K562 (cell line): ENCODE results near the gene QRFP. TPM values are rescaled to one million over a fixed set of nuclear protein-coding genes. Genes with fewer than 3 reads are reported as not detected.
A peak's percentile ranks its signal among the peaks of the same experiment; 100 is the strongest.

Source experiments
- ATAC-seq: fragments of 200-7000 bp; cut with Tn5 transposase; 3 replicates; pipeline ENCODE4 v1.9.1; 2020; ENCODE audit warnings: moderate library complexity
- BruUV-seq: library from RNA; stranded (reverse); fragments of 400-500 nt; replicated peaks from 2 replicates; lab custom pipeline; 2021; lab: Mats Ljungman, UMichigan
- CTCF ChIA-PET: fragments of 300-600 bp; formaldehyde crosslinking; extraction: SDS; loops from one replicate; lab custom pipeline; 2021; ENCODE audit warnings: low intra/inter-chr PET ratio; lab: Yijun Ruan, JAX
- POLR2A ChIA-PET: fragments of 300-600, 350-650 bp; sonication (Branson Sonifier 250); formaldehyde crosslinking; extraction: SDS; loops from one replicate; lab custom pipeline; 2021; ENCODE audit warnings: antibody characterized with exemption, inconsistent platforms; lab: Yijun Ruan, JAX
- DNase-seq, 4 experiments: peaks; one replicate each; pipeline versions ENCODE4 v3.0.0 to v3.0.0-alpha.2; 2011 to 2018; ENCODE audit warnings: low spot score in 3 of 4, mixed read lengths in 3 of 4; ENCODE audit errors: extremely low read depth in 1 of 4
- FAIRE-seq: peaks from 2 replicates; lab custom pipeline; 2011; peaks lifted over from hg19 to GRCh38; lab: Jason Lieb, UNC
- H2AFZ ChIP-seq: 2 replicates; pipeline ENCODE4 v1.6.0; 2011; ENCODE audit warnings: low read depth, low read length, control low read depth, inconsistent platforms
- H3K27ac ChIP-seq: fragments of 200-600 bp; 3 replicates; pipeline ENCODE4 v1.8.0; 2011; ENCODE audit warnings: low read depth, mild to moderate bottlenecking, control low read depth, inconsistent platforms, low read length, moderate library complexity, mixed read lengths; ENCODE audit errors: extremely low read depth
- H3K27me3 ChIP-seq, 2 experiments: fragments of 300-600 bp in 1 of 2; 2 replicates in 1 of 2; 3 replicates in 1 of 2; pipeline versions ENCODE4 v1.6.0 to v1.8.0; 2011; ENCODE audit warnings: inconsistent platforms in 2 of 2, low read length in 2 of 2, mild to moderate bottlenecking in 1 of 2, mixed read lengths in 1 of 2, moderate library complexity in 1 of 2; ENCODE audit not compliant: control insufficient read depth in 2 of 2, insufficient read depth in 2 of 2
- H3K36me3 ChIP-seq: fragments of 300-600 bp; 3 replicates; pipeline ENCODE4 v1.8.0; 2011; ENCODE audit warnings: mild to moderate bottlenecking, low read length, inconsistent platforms; ENCODE audit not compliant: control insufficient read depth, insufficient read depth
- H3K4me1 ChIP-seq, 2 experiments: fragments of 200-600 bp in 1 of 2; replicated peaks in 1 of 2; 2 replicates in 1 of 2; 3 replicates in 1 of 2; pipeline versions ENCODE4 v1.5.1 to v1.8.0; 2011; ENCODE audit warnings: inconsistent platforms in 2 of 2, low read length in 2 of 2, mild to moderate bottlenecking in 1 of 2, mixed read lengths in 1 of 2, moderate library complexity in 1 of 2; ENCODE audit not compliant: control insufficient read depth in 2 of 2, insufficient read depth in 2 of 2
- H3K4me2 ChIP-seq: 2 replicates; pipeline ENCODE4 v1.6.1; 2011; ENCODE audit warnings: low read length, control low read depth, inconsistent platforms, mixed read lengths; ENCODE audit not compliant: insufficient read depth
- H3K4me3 ChIP-seq: fragments of 200-600 bp; sonication (generic), shearing (Covaris generic); 2 replicates; pipeline ENCODE4 v1.5.1; 2016; ENCODE audit warnings: control low read depth, inconsistent platforms
- H3K79me2 ChIP-seq: fragments of 200-600 bp; 3 replicates; pipeline ENCODE4 v1.8.0; 2011; ENCODE audit warnings: low read length, inconsistent platforms; ENCODE audit not compliant: control insufficient read depth, insufficient read depth
- H3K9ac ChIP-seq, 2 experiments: 2 replicates each; pipeline versions ENCODE4 v1.6.0 to v1.6.1; 2011; ENCODE audit warnings: low read depth in 2 of 2, low read length in 2 of 2, control low read depth in 1 of 2, inconsistent platforms in 1 of 2, mild to moderate bottlenecking in 1 of 2, mixed read lengths in 1 of 2; ENCODE audit not compliant: insufficient read depth in 1 of 2
- H3K9me1 ChIP-seq: one replicate; pipeline ENCODE4 v1.6.0; 2011; ENCODE audit warnings: inconsistent platforms, mild to moderate bottlenecking, low read length, moderate library complexity; ENCODE audit not compliant: control insufficient read depth, insufficient read depth
- H3K9me3 ChIP-seq: replicated peaks from 2 replicates; pipeline ENCODE4 v1.5.1; 2011; ENCODE audit warnings: low read depth, low read length, inconsistent platforms; ENCODE audit not compliant: control insufficient read depth, insufficient read depth
- H4K20me1 ChIP-seq: replicated peaks from 2 replicates; pipeline ENCODE4 v1.6.1; 2011; ENCODE audit warnings: low read length, inconsistent platforms, mixed read lengths; ENCODE audit not compliant: control insufficient read depth, insufficient read depth
- ATF3 ChIP-seq, 2 experiments: fragments of 450-650 bp in 1 of 2; sonication (generic) in 1 of 2; formaldehyde crosslinking in 1 of 2; IDR thresholded peaks in 1 of 2; conservative IDR thresholded peaks in 1 of 2; 2 replicates each; pipeline versions ENCODE4 v1.6.1 to v1.8.1; 2016 to 2023; ENCODE audit warnings: mild to moderate bottlenecking in 2 of 2, moderate library complexity in 2 of 2, inconsistent platforms in 1 of 2, missing genetic modification reagents in 1 of 2
- EGR1 ChIP-seq: fragments of 450-650 bp; conservative IDR thresholded peaks from 2 replicates; pipeline ENCODE4 v1.6.1; 2017; ENCODE audit warnings: mild to moderate bottlenecking
- HDAC1 ChIP-seq, 2 experiments: fragments of 450-650 bp; IDR thresholded peaks; 2 replicates each; pipeline ENCODE4 v1.6.1; 2016 to 2017; ENCODE audit warnings: inconsistent platforms in 1 of 2, mild to moderate bottlenecking in 1 of 2, moderate library complexity in 1 of 2
- HMGXB4 ChIP-seq: sonication (generic); formaldehyde crosslinking; IDR thresholded peaks from 2 replicates; pipeline ENCODE4 v1.8.1; 2023; ENCODE audit warnings: mild to moderate bottlenecking, missing genetic modification reagents
- ILK ChIP-seq: fragments of 450-650 bp; IDR thresholded peaks from 2 replicates; pipeline ENCODE4 v1.6.1; 2016; ENCODE audit warnings: missing genetic modification characterization, low read depth, mild to moderate bottlenecking, missing compliant biosample characterization, moderate library complexity, borderline replicate concordance
- KLF16 ChIP-seq: IDR thresholded peaks from 2 replicates; pipeline ENCODE4 v1.6.1; 2016; ENCODE audit warnings: antibody characterized with exemption
- PCBP1 ChIP-seq: fragments of 200-400 bp; formaldehyde crosslinking; IDR thresholded peaks from 2 replicates; pipeline ENCODE4 v1.6.1; 2018; ENCODE audit warnings: mild to moderate bottlenecking, low read depth, low read length; ENCODE audit not compliant: poor library complexity, severe bottlenecking
- PPARD ChIP-seq: fragments of 250-450 bp; sonication (Bioruptor Pico); IDR thresholded peaks from 2 replicates; pipeline ENCODE4 v1.8.0; 2022; ENCODE audit warnings: inconsistent platforms, mild to moderate bottlenecking, moderate library complexity
- SNAPC5 ChIP-seq: fragments of 250-450 bp; sonication (Bioruptor Pico); IDR thresholded peaks from 2 replicates; pipeline ENCODE4 v1.8.0; 2021; ENCODE audit warnings: moderate library complexity, mild to moderate bottlenecking, inconsistent platforms
- TCF3 ChIP-seq: sonication (generic); formaldehyde crosslinking; IDR thresholded peaks from 2 replicates; pipeline ENCODE4 v1.4.0; 2020; ENCODE audit warnings: mild to moderate bottlenecking, missing genetic modification reagents
- ZNF311 ChIP-seq: fragments of 250-450 bp; sonication (Bioruptor Pico); IDR thresholded peaks from 2 replicates; pipeline ENCODE4 v1.4.0; 2020; ENCODE audit warnings: mild to moderate bottlenecking, moderate library complexity
- ZNF79 ChIP-seq: fragments of 250-450 bp; sonication (Bioruptor Pico); IDR thresholded peaks from 2 replicates; pipeline ENCODE4 v1.4.0; 2020; ENCODE audit warnings: low read depth, mild to moderate bottlenecking, moderate library complexity
- WGBS: fragments of 100-300 bp; shearing (Covaris generic); methylation state at CpG from one replicate; pipeline ENCODE4 v1.1.6; 2016; ENCODE audit warnings: low coverage, mixed read lengths; ENCODE audit not compliant: insufficient coverage; ENCODE audit errors: missing lambda C conversion rate; 5-methylcytosine and 5-hydroxymethylcytosine counted together
- in situ Hi-C: fragments of 300-500 bp; cut with MboI; formaldehyde crosslinking; loops from 4 replicates; pipeline ENCODE4 v1.15.0; 2018; ENCODE audit warnings: inconsistent platforms, mixed read lengths
- intact Hi-C: fragments of 100-400 bp; cut with micrococcal nuclease; formaldehyde crosslinking; loops from 2 replicates; pipeline ENCODE4 v1.14.2; 2022
- polyA plus RNA-seq, 8 experiments: library from polyadenylated mRNA; depleted of rRNA in 4 of 8; stranded (reverse) in 5 of 8; unstranded in 3 of 8; fragments of >200 nt; fragmentation: Nextera tagmentation in 2 of 8; fragmentation: Illumina TruSeq in 1 of 8; extraction: Ambion mirVana in 2 of 8; extraction: Trizol in 1 of 8; gene quantifications; 2 replicates each; pipeline versions ENCODE4 v1.2.1 to v1.2.3, GENCODE V29; 2011 to 2014; ENCODE audit warnings: inconsistent platforms in 1 of 8, missing spikeins in 1 of 8
- total RNA-seq, 7 experiments: library from RNA; depleted of rRNA in 6 of 7; stranded (reverse); fragments of >200 nt in 6 of 7; fragmentation: Illumina TruSeq in 2 of 7; extraction: Trizol in 2 of 7; gene quantifications; 2 replicates each; pipeline versions ENCODE4 v1.2.1 to v1.2.3, GENCODE V29; 2011 to 2021; ENCODE audit warnings: low replicate concordance in 1 of 7

QRFP gene
- total and polyA plus RNA-seq, 9 of the 15 experiments (the other 6 are each of a cell fraction or from before 2014, with no cell fraction given) = not detected

GRCh38 chr9:130890124-130890523 lies 6.5 kb downstream of the QRFP start (continued):
- no peak for TF ChIP-seq HDAC1 (IDR thresholded peaks at IDR 0.05)
- TF ChIP-seq EGR1 = no peak
- TF ChIP-seq ILK (tag) = no peak
- TF ChIP-seq ZNF311 (CRISPR knock-in tag) = no peak
- no peak for TF ChIP-seq PCBP1
- no peak for TF ChIP-seq TCF3 (CRISPR knock-in tag)
- TF ChIP-seq, all 486 proteins: peak for 4

DNA sequence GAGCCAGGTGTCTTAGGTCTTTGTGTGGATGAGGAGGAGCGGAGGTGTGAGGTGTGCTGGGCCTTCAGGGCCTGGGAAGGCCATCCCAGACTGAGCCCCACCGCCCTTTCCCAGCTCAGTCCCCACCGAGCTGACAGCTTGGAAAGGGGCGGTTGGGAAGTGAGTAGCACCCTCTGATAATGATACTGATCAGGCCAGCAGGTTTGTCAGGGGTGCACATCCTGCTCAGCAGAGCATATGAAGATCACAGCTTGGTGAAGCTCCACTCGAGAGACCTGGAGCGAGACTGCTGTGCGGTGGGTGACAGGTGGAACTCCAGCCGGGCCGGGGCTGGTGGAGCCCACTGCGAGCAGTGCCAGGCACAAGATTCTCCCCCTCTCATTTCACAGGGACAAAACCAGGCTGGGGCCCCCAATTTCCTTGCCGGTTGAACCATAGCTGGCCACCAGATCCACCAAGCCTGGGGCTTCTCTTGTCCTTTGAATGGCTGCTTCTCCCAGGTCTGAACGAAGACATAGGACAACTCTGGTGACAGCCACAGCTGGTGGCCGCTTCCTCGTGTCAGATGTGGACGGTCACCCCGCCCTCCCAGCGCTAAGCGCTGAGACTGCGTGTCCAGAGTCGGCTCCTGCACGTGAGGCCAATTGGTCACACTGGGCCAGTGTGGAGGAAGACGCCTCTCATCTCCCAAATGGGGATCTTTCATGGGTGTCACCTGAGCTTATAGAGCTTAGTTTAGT lies 8.3 kb downstream of the QRFP start:
- H3K36me3 ChIP-seq = peaks cover 71% of the 10 kb centered on the region
- H3K79me2 ChIP-seq = no peaks in the 10 kb centered on the region
- H3K4me3 ChIP-seq = no peak overlapping the region
- ChIA-PET CTCF (no interaction called here), POLR2A (interaction anchor here (0.8 to 14.2 kb wide), 11 partner anchors 9 to 237 kb away, joined by 3 to 334 read pairs (median 4); partner anchors contain the start of genes NUP214 and QRFP)
- BruUV-seq = no TSS peak
- peaks cover 3% of the 10 kb centered on the region for H3K9me1 ChIP-seq
- no peak overlapping the region for H3K4me2 ChIP-seq
- intact Hi-C loops = no loop called here
- no peak for FAIRE-seq
- TF ChIP-seq SNAPC5 (CRISPR knock-in tag) = no peak
- no peak for TF ChIP-seq ILK (tag)
- TF ChIP-seq HMGXB4 (CRISPR knock-in tag) = peak; percentile 30; the same call in 1 of the 2 replicates
- no peak for TF ChIP-seq ZNF79 (CRISPR knock-in tag)
- no peak for TF ChIP-seq KLF16
- TF ChIP-seq ATF3 (IDR thresholded peaks at IDR 0.05) = no peak
- TF ChIP-seq ATF3 (CRISPR knock-in tag; conservative IDR thresholded peaks at IDR 0.05) = peak; percentile 15; the same call in 1 of the 2 replicates
- TF ChIP-seq PPARD (CRISPR knock-in tag) = no peak
- peaks cover 0 to 45% of the 10 kb centered on the region in 2 experiments; a peak in 2 of 5 replicates for H3K4me1 ChIP-seq
- in situ Hi-C loops = no loop called here
- peak in 1 of 4 experiments; percentile 56 for DNase-seq
- H3K9ac ChIP-seq = peak overlapping the region in 1 of 2 experiments; percentile 43; a peak in 2 of 4 replicates
- peaks cover 58% of the 10 kb centered on the region for H4K20me1 ChIP-seq
- ATAC-seq = peak; percentile 7
- no peak overlapping the region for H2AFZ ChIP-seq
- H3K27me3 ChIP-seq = no peaks in the 10 kb centered on the region; a peak in 1 of 5 replicates
- WGBS = 77% methylated on average over 22 of the region's 22 CpGs
- no peaks in the 10 kb centered on the region for H3K9me3 ChIP-seq
- no peak overlapping the region for H3K27ac ChIP-seq
